H9 (cell line): ENCODE data around the gene MRGPRX2. TPM values are rescaled to one million over a fixed set of nuclear protein-coding genes. Genes with fewer than 3 reads are reported as not detected.

Experiments
- DNase-seq: peaks from one replicate; pipeline ENCODE4 v3.0.0-alpha.2; 2017
- H2AFZ ChIP-seq: one replicate; pipeline ENCODE4 v1.6.1; 2013; ENCODE audit warnings: mild to moderate bottlenecking, low read length, control low read depth, moderate library complexity
- H2AK5ac ChIP-seq: 2 replicates; pipeline ENCODE4 v1.6.1; 2013; ENCODE audit warnings: low read length, control low read depth, mixed read lengths; ENCODE audit not compliant: insufficient read length
- H2BK120ac ChIP-seq: one replicate; pipeline ENCODE4 v1.6.1; 2013; ENCODE audit warnings: low read depth, mild to moderate bottlenecking, low read length, control low read depth, inconsistent platforms; ENCODE audit not compliant: poor library complexity, severe bottlenecking
- H2BK12ac ChIP-seq: 2 replicates; pipeline ENCODE4 v1.6.1; 2013; ENCODE audit warnings: low read length, control low read depth, mixed read lengths, low read depth; ENCODE audit not compliant: insufficient read length
- H2BK15ac ChIP-seq: 2 replicates; pipeline ENCODE4 v1.6.1; 2013; ENCODE audit warnings: low read depth, low read length, control low read depth
- H2BK20ac ChIP-seq: one replicate; pipeline ENCODE4 v1.6.1; 2013; ENCODE audit warnings: low read depth, mild to moderate bottlenecking, low read length, control low read depth, inconsistent platforms; ENCODE audit not compliant: poor library complexity, severe bottlenecking
- H2BK5ac ChIP-seq: 2 replicates; pipeline ENCODE4 v1.6.1; 2013; ENCODE audit warnings: low read length, control low read depth, mixed read lengths; ENCODE audit not compliant: insufficient read length
- H3K14ac ChIP-seq: 2 replicates; pipeline ENCODE4 v1.6.1; 2013; ENCODE audit warnings: low read length, control low read depth; ENCODE audit not compliant: insufficient read depth
- H3K18ac ChIP-seq: 2 replicates; pipeline ENCODE4 v1.6.1; 2013; ENCODE audit warnings: low read depth, mild to moderate bottlenecking, mixed read lengths, low read length, control low read depth; ENCODE audit not compliant: insufficient read length
- H3K23ac ChIP-seq: 2 replicates; pipeline ENCODE4 v1.6.1; 2013; ENCODE audit warnings: low read length, control low read depth, mixed read lengths, low read depth; ENCODE audit not compliant: insufficient read length
- H3K23me2 ChIP-seq: 2 replicates; pipeline ENCODE4 v1.6.1; 2013; ENCODE audit warnings: low read depth, mild to moderate bottlenecking, mixed read lengths, low read length, control low read depth; ENCODE audit not compliant: insufficient read length, poor library complexity, severe bottlenecking
- H3K27ac ChIP-seq: 2 replicates; pipeline ENCODE4 v1.5.1; 2013; ENCODE audit warnings: low read length, control low read depth, mixed read lengths, low read depth; ENCODE audit not compliant: insufficient read length
- H3K27me3 ChIP-seq: 2 replicates; pipeline ENCODE4 v1.6.1; 2013; ENCODE audit warnings: low read length, control low read depth, inconsistent platforms; ENCODE audit not compliant: insufficient read depth
- H3K4ac ChIP-seq: 2 replicates; pipeline ENCODE4 v1.6.1; 2013; ENCODE audit warnings: low read depth, mild to moderate bottlenecking, control low read depth, inconsistent platforms, low read length, moderate library complexity
- H3K4me1 ChIP-seq: 2 replicates; pipeline ENCODE4 v1.6.1; 2013; ENCODE audit warnings: low read length, control low read depth, inconsistent platforms; ENCODE audit not compliant: insufficient read depth
- H3K4me2 ChIP-seq: 2 replicates; pipeline ENCODE4 v1.6.1; 2013; ENCODE audit warnings: low read length, control low read depth, mixed read lengths; ENCODE audit not compliant: insufficient read length, insufficient read depth
- H3K56ac ChIP-seq: 2 replicates; pipeline ENCODE4 v1.6.1; 2013; ENCODE audit warnings: low read depth, mild to moderate bottlenecking, mixed read lengths, low read length, control low read depth; ENCODE audit not compliant: insufficient read length
- H3K79me1 ChIP-seq: 2 replicates; pipeline ENCODE4 v1.6.1; 2013; ENCODE audit warnings: low read depth, mild to moderate bottlenecking, moderate library complexity, low read length, control low read depth, inconsistent platforms; ENCODE audit not compliant: insufficient read depth, poor library complexity, severe bottlenecking
- H3K79me2 ChIP-seq: 2 replicates; pipeline ENCODE4 v1.6.1; 2013; ENCODE audit warnings: low read length, control low read depth, inconsistent platforms; ENCODE audit not compliant: insufficient read depth
- H3K9ac ChIP-seq: 2 replicates; pipeline ENCODE4 v1.6.1; 2013; ENCODE audit warnings: low read length, control low read depth, mixed read lengths; ENCODE audit not compliant: insufficient read length; ENCODE audit errors: extremely low read depth
- H3K9me3 ChIP-seq: one replicate; pipeline ENCODE4 v1.6.1; 2013; ENCODE audit warnings: low read depth, low read length, inconsistent platforms; ENCODE audit not compliant: control insufficient read depth
- H3T11ph ChIP-seq: one replicate; pipeline ENCODE4 v1.6.1; 2013; ENCODE audit warnings: mild to moderate bottlenecking, low read length, control low read depth, inconsistent platforms
- H4K20me1 ChIP-seq: one replicate; pipeline ENCODE4 v1.6.1; 2013; ENCODE audit not compliant: control insufficient read depth, insufficient read length, insufficient read depth
- H4K5ac ChIP-seq: 2 replicates; pipeline ENCODE4 v1.6.1; 2013; ENCODE audit warnings: low read depth, mild to moderate bottlenecking, mixed read lengths, low read length, control low read depth; ENCODE audit not compliant: insufficient read length
- H4K8ac ChIP-seq: replicated peaks from 2 replicates; pipeline ENCODE4 v1.6.1; 2013; ENCODE audit warnings: low read length, control low read depth, mixed read lengths, low read depth; ENCODE audit not compliant: insufficient read length
- H4K91ac ChIP-seq: 2 replicates; pipeline ENCODE4 v1.6.1; 2013; ENCODE audit warnings: low read depth, mild to moderate bottlenecking, moderate library complexity, mixed read lengths, low read length, control low read depth; ENCODE audit not compliant: insufficient read length
- H3K27ac Mint-ChIP-seq, 3 experiments: 2 replicates in 2 of 3; 3 replicates in 1 of 3; pipeline ENCODE4 v1.8.0; 2020 to 2021; ENCODE audit warnings: mixed read lengths in 3 of 3, mild to moderate bottlenecking in 1 of 3, moderate library complexity in 1 of 3
- H3K27me3 Mint-ChIP-seq: 2 replicates; pipeline ENCODE4 v1.8.0; 2021; ENCODE audit warnings: low read depth, mild to moderate bottlenecking, moderate library complexity, mixed read lengths
- H3K36me3 Mint-ChIP-seq, 3 experiments: 2 replicates in 2 of 3; 3 replicates in 1 of 3; pipeline ENCODE4 v1.8.0; 2020 to 2021; ENCODE audit warnings: low read depth in 3 of 3, mixed read lengths in 3 of 3; ENCODE audit not compliant: insufficient read depth in 1 of 3
- H3K4me1 Mint-ChIP-seq, 2 experiments: 2 replicates each; pipeline ENCODE4 v1.8.0; 2020; ENCODE audit warnings: mixed read lengths in 2 of 2
- H3K4me3 Mint-ChIP-seq, 2 experiments: 2 replicates in 1 of 2; 3 replicates in 1 of 2; pipeline ENCODE4 v1.8.0; 2020 to 2021; ENCODE audit warnings: mild to moderate bottlenecking in 2 of 2, mixed read lengths in 2 of 2, moderate library complexity in 1 of 2
- H3K9me3 Mint-ChIP-seq, 2 experiments: 2 replicates in 1 of 2; 3 replicates in 1 of 2; pipeline ENCODE4 v1.8.0; 2020; ENCODE audit warnings: mild to moderate bottlenecking in 2 of 2, mixed read lengths in 2 of 2, moderate library complexity in 1 of 2
- CTCF ChIP-seq: fragments of 200-600 bp; sonication (generic); conservative IDR thresholded peaks from 3 replicates; pipeline ENCODE4 v1.8.0; 2021; ENCODE audit warnings: antibody characterized with exemption, mild to moderate bottlenecking
- total RNA-seq: library from RNA; stranded (reverse); gene quantifications from 2 replicates; pipeline ENCODE4 v1.2.1, GENCODE V29; 2021

The MRGPRX2 gene
- total RNA-seq, 1 experiment from 2014 or later: not detected

- no peak for DNase-seq
- H3K27ac Mint-ChIP-seq: no peak overlapping the region
- Histone ChIP-seq H3K4me2 (no peak overlapping the region), H3T11ph (no peak overlapping the region), H2BK5ac (no peak overlapping the region), H4K8ac (no peak overlapping the region), H3K9ac (no peak overlapping the region), H3K4me1 (no peaks in the 10 kb centered on the region), H3K9me3 (no peaks in the 10 kb centered on the region), H3K79me2 (no peaks in the 10 kb centered on the region), H3K14ac (no peak overlapping the region), H2AK5ac (no peak overlapping the region), H3K27ac (no peak overlapping the region), H3K23me2 (no peaks in the 10 kb centered on the region), H4K20me1 (no peaks in the 10 kb centered on the region), H2BK20ac (no peak overlapping the region), H3K56ac (no peak overlapping the region), H3K23ac (no peak overlapping the region), H3K27me3 (no peaks in the 10 kb centered on the region), H2BK120ac (no peak overlapping the region), H2BK15ac (no peak overlapping the region), H3K18ac (no peak overlapping the region), H4K5ac (no peak overlapping the region), H2BK12ac (no peak overlapping the region), H4K91ac (no peak overlapping the region), H3K79me1 (no peaks in the 10 kb centered on the region), H2AFZ (no peak overlapping the region), H3K4ac (no peak overlapping the region)
- no peaks in the 10 kb centered on the region for H3K4me1 Mint-ChIP-seq
- H3K9me3 Mint-ChIP-seq: no peaks in the 10 kb centered on the region
- no peak overlapping the region for H3K4me3 Mint-ChIP-seq
- H3K27me3 Mint-ChIP-seq: peaks cover 62% of the 10 kb centered on the region
- H3K36me3 Mint-ChIP-seq: no peaks in the 10 kb centered on the region
- no peak for TF ChIP-seq CTCF
These were observed 39.7 kb downstream of the MRGPRX2 start for GRCh38 chr11:19020831-19021230.
